RWPE2 (cell line): ENCODE data around the gene ALK.

Experiments used
- ATAC-seq: fragments of 200-7000 bp; cut with Tn5 transposase; 3 replicates; pipeline ENCODE4 v1.9.1; 2021; ENCODE audit warnings: low read depth
- DNase-seq: peaks from one replicate; pipeline ENCODE4 v3.0.0-alpha.2; 2020; ENCODE audit warnings: low spot score
- H3K27ac ChIP-seq: fragments of 450-650 bp; 2 replicates; pipeline ENCODE4 v1.5.1; 2017; ENCODE audit warnings: mild to moderate bottlenecking; ENCODE audit not compliant: poor library complexity, severe bottlenecking
- H3K27me3 ChIP-seq: fragments of 250-450 bp; sonication (Bioruptor Pico); 2 replicates; pipeline ENCODE4 v1.5.1; 2021; ENCODE audit warnings: mild to moderate bottlenecking, moderate library complexity; ENCODE audit not compliant: insufficient read depth, poor library complexity, severe bottlenecking
- H3K36me3 ChIP-seq: fragments of 250-450 bp; sonication (Bioruptor Pico); 2 replicates; pipeline ENCODE4 v1.5.1; 2020; ENCODE audit warnings: low read depth, mild to moderate bottlenecking, moderate library complexity
- H3K4me1 ChIP-seq: fragments of 250-450 bp; sonication (Bioruptor Pico); 2 replicates; pipeline ENCODE4 v1.5.1; 2021; ENCODE audit warnings: mild to moderate bottlenecking, moderate library complexity; ENCODE audit not compliant: insufficient read depth, poor library complexity, severe bottlenecking
- H3K4me3 ChIP-seq: fragments of 250-450 bp; sonication (Bioruptor Pico); 2 replicates; pipeline ENCODE4 v1.5.1; 2021; ENCODE audit warnings: mild to moderate bottlenecking, moderate library complexity; ENCODE audit not compliant: severe bottlenecking
- H3K9me3 ChIP-seq: fragments of 250-450 bp; sonication (Bioruptor Pico); 2 replicates; pipeline ENCODE4 v1.5.1; 2021; ENCODE audit warnings: mild to moderate bottlenecking, moderate library complexity; ENCODE audit not compliant: severe bottlenecking
- TF ChIP-seq, protein P1 (sequence below): fragments of 450-650 bp; IDR thresholded peaks from one replicate; pipeline ENCODE4 v1.5.1; 2017; ENCODE audit warnings: mild to moderate bottlenecking, moderate library complexity; ENCODE audit not compliant: poor library complexity, severe bottlenecking

The ALK gene

DNA sequence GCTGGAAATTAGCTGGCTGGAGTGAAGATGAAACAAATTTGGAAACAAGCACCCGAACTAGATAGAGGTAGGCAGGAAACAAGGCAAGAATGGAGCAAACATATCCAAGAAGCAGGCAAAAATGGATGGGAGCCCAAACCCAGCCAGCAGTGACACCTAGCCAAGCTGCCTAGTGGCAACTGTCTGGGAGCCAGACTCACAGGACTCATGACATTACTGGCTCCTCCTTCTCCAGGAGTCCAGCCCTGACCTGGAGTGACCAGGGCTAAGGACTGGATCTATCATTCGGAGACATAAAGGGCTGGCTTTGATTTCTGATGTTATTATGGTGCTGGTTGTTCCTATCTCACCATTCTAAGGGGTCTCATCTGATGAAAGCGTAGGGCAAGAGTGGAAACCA lies 21.3 kb upstream of the ALK start:
- no peak for ATAC-seq
- no peak for DNase-seq
- no peak overlapping the region for H3K27ac ChIP-seq
- TF ChIP-seq, protein P1, sequence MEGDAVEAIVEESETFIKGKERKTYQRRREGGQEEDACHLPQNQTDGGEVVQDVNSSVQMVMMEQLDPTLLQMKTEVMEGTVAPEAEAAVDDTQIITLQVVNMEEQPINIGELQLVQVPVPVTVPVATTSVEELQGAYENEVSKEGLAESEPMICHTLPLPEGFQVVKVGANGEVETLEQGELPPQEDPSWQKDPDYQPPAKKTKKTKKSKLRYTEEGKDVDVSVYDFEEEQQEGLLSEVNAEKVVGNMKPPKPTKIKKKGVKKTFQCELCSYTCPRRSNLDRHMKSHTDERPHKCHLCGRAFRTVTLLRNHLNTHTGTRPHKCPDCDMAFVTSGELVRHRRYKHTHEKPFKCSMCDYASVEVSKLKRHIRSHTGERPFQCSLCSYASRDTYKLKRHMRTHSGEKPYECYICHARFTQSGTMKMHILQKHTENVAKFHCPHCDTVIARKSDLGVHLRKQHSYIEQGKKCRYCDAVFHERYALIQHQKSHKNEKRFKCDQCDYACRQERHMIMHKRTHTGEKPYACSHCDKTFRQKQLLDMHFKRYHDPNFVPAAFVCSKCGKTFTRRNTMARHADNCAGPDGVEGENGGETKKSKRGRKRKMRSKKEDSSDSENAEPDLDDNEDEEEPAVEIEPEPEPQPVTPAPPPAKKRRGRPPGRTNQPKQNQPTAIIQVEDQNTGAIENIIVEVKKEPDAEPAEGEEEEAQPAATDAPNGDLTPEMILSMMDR, result no peak
- no peaks in the 10 kb centered on the region for H3K9me3 ChIP-seq
- peaks cover 5% of the 10 kb centered on the region for H3K27me3 ChIP-seq
- no peak overlapping the region for H3K4me3 ChIP-seq
- H3K4me1 ChIP-seq, result no peaks in the 10 kb centered on the region
- H3K36me3 ChIP-seq, result no peaks in the 10 kb centered on the region

DNA sequence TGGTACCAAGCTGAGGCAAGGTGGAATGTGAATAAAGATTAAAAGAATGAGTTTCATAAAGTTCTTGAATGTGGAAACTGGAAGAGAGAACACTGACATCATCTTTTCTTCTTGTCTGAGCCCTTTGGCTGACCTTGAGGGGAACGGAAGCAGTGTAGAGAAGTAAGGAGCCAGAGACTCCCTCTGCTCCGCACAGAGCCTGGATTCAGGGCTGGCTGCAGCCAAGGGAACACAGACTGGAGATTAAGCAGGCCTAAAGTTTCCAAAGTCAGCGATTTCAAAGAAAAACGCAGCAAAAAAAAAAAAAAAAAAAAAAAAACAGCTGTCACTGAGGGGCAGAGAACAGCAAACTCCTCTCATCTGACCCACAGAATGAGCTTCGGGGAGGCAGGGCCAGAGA lies 19.3 kb upstream of the ALK start:
- TF ChIP-seq, protein P1, result no peak
- DNase-seq, result no peak
- Histone ChIP-seq H3K36me3 (no peaks in the 10 kb centered on the region), H3K4me1 (no peaks in the 10 kb centered on the region), H3K4me3 (no peak overlapping the region), H3K9me3 (no peaks in the 10 kb centered on the region), H3K27ac (no peak overlapping the region), H3K27me3 (peaks cover 10% of the 10 kb centered on the region)
- ATAC-seq, result no peak

GRCh38 chr2:29936020-29936419 lies 14.6 kb upstream of the ALK start:
- ATAC-seq, result no peak
- TF ChIP-seq, protein P1, result no peak
- H3K27ac ChIP-seq, result no peak overlapping the region
- no peaks in the 10 kb centered on the region for H3K9me3 ChIP-seq
- H3K36me3 ChIP-seq, result no peaks in the 10 kb centered on the region
- H3K4me3 ChIP-seq, result no peak overlapping the region
- no peaks in the 10 kb centered on the region for H3K4me1 ChIP-seq
- no peak for DNase-seq
- H3K27me3 ChIP-seq, result peaks cover 26% of the 10 kb centered on the region

DNA sequence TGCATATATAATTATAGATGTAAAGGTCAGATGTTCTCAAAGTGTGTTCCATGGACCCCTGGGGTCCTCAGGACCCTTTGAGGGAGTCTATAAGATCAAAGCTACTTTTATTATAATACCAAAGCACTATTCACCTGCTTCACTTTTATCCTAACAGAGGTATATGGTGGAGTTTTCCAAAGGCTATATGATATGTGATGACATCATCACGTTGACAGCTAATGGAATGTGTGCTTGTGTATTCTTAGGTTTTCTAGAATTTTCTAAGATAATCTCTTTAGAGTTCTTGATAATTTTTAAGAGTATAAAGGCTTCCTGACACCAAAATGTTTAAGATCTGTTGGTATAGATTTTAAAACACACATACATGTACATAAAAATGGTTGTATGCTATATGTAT lies 10.4 kb upstream of the ALK start:
- TF ChIP-seq, protein P1, result no peak
- DNase-seq (no peak), ATAC-seq (no peak)
- no peaks in the 10 kb centered on the region for H3K4me1 ChIP-seq
- no peaks in the 10 kb centered on the region for H3K36me3 ChIP-seq
- no peak overlapping the region for H3K27ac ChIP-seq
- no peak overlapping the region for H3K4me3 ChIP-seq
- H3K27me3 ChIP-seq, result peaks cover 22% of the 10 kb centered on the region
- no peaks in the 10 kb centered on the region for H3K9me3 ChIP-seq

DNA sequence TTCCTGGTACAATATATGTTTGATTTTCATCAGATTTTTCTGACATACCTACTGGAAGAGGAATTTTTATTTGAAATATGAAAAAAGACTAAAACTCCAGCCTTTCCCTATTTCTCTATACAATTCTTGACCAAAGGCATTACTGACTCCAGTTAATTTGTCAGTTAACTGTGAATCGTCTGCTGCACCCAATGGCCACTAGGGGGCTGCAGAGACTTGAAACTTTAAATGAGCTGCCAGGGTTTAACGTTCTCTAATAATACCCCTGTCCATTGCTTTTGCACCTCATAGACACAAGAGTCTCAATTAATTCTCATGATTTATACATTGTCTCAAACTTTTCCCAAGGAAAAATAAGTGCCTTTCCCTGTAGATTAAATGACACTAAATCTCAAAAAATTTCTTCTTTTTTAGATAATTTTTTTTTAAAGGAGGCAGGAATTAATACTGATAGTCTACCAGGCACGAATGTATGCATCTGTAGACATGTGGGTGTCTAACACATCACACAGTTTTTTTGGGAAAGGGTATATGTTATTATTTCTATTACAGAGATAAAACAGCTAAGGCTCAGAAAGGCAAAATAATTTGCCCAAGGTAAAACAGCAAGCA lies 1.8 kb upstream of the ALK start:
- peaks cover 41% of the 10 kb centered on the region for H3K27me3 ChIP-seq
- no peaks in the 10 kb centered on the region for H3K4me1 ChIP-seq
- no peaks in the 10 kb centered on the region for H3K36me3 ChIP-seq
- H3K4me3 ChIP-seq, result no peak overlapping the region
- TF ChIP-seq, protein P1, result peak; percentile 96
- no peak for DNase-seq
- no peaks in the 10 kb centered on the region for H3K9me3 ChIP-seq
- no peak overlapping the region for H3K27ac ChIP-seq
- ATAC-seq, result no peak
